GM19099 (cell line): ENCODE results near the gene ZDHHC6.

Experiments
- POLR2A ChIP-seq: IDR thresholded peaks from 3 replicates; pipeline ENCODE4 v1.6.1; 2011; ENCODE audit warnings: low read depth; ENCODE audit not compliant: insufficient read length; ENCODE audit errors: extremely low read depth

ZDHHC6 gene

DNA sequence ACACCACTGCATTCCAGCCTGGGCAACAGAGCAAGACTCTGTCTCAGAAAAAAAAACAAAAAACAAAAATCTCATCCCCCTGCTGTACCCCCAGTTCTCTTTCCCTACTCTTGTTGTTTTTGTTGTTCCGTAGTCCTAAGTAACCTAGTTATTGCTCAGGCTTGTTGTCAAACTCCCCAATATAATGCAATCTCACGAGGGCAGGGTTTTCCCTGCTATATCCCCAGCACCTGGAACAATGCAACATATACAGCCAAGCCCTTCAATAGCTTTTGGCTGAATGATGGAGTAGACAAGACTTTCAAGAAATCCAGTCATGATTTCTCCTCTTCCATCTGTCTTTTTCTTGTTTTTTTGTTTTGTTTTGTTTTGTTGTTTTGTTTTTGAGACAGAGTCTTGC is 62.6 kb downstream of the ZDHHC6 start:
- TF ChIP-seq POLR2A: no peak

DNA sequence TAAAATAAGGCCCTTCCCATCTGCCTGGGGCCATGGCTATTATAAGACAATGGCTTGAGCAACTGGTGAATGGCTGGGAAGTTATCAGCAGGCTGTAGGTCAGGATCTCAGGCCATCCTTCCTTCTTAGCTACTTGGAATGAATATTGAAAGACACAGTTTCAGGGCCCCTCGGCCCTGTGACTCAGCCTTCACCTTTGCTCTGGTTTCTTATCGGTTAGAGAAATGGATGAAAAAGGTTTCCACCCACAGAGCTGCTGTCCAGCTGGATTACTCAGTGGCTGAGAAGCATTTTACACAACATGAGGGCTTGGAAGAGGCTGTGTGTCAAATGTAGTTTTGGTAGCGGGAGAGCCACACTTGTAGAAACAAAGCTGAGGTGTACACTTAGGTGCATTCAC is 63.4 kb downstream of the ZDHHC6 start:
- TF ChIP-seq POLR2A: no peak

DNA sequence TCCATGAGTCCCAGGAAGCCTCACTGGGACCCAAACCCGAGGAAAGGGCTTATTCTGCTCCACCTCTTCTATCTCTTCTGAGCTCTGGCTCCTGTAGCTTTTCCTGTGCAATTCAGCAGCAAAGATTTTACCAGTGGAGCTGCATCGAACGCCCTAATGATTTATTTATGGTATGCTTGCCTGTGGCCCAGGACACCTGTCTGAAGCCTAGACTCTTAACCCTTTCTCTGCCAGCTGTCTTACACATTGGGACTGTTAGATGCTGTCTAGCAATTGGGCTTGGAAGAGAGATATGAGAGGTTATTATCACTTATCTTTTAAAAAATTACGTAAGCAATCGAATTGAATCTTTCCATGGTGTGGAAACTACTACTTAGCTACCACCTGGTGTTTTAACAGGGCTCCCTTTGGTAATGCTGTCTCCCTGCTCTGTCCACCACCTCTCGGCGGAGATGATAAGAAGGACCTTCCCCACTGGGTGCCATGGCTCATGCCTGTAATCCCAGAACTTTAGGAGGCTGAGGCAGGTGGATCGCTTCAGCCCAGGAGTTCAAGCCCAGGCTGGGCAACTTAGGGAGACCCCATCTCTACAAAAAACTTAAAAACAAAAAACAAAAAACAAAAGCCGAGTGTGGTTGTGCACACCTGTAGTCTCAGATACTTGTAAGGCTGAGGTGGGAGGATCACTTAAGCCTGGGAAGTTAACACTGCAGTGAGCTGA is 64.0 kb downstream of the ZDHHC6 start:
- TF ChIP-seq POLR2A: no peak
